ENCODE measurements around the gene EXOC3L1. TPM values are rescaled to one million over a fixed set of nuclear protein-coding genes. Genes with fewer than 3 reads are reported as not detected.
A peak's percentile ranks its signal among the peaks of the same experiment; 100 is the strongest.

EXOC3L1 gene
- total RNA-seq, 2 experiments from 2014 or later: not detected

DNA sequence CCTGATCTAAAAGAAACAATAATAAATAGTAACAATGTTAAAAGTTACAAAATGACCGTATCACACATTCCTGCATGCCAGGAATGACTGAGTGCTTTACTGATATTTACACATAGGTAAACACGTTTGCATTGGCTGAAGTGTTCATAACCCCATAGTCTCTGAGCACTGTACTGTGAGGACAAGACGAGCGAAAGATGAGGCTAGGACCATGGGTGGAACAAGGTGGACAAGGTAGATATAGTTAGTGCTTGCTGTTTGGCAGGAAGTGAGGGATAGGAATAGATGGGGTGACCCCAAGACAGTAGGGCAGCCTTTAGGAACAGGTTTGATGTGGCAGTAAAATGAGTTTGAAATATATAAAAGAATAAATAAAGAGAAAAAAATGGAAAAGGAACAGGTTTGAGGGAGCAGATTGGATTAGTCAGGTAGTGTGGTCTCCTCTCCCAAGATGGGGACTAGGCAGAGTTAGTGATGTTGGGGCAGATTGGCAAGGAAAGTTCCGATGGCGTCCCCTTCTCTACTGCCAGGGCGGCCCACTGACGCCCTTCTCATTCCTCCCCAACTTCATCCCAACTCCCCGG lies 1.6 kb upstream of the EXOC3L1 start:
- H3K79me2 ChIP-seq (ENCODE audit: insufficient read depth, low read depth, low read length): peaks cover 22% of the 10 kb centered on the region
- H4K20me1 ChIP-seq (ENCODE audit: insufficient read depth, low read length): peaks cover 9% of the 10 kb centered on the region; the same call in 1 of the 2 replicates
- TF ChIP-seq EZH2phosphoT487 (IDR thresholded peaks at IDR 0.05; ENCODE audit: borderline replicate concordance, low read depth, low read length): no peak
- TF ChIP-seq, protein P1, sequence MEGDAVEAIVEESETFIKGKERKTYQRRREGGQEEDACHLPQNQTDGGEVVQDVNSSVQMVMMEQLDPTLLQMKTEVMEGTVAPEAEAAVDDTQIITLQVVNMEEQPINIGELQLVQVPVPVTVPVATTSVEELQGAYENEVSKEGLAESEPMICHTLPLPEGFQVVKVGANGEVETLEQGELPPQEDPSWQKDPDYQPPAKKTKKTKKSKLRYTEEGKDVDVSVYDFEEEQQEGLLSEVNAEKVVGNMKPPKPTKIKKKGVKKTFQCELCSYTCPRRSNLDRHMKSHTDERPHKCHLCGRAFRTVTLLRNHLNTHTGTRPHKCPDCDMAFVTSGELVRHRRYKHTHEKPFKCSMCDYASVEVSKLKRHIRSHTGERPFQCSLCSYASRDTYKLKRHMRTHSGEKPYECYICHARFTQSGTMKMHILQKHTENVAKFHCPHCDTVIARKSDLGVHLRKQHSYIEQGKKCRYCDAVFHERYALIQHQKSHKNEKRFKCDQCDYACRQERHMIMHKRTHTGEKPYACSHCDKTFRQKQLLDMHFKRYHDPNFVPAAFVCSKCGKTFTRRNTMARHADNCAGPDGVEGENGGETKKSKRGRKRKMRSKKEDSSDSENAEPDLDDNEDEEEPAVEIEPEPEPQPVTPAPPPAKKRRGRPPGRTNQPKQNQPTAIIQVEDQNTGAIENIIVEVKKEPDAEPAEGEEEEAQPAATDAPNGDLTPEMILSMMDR (conservative IDR thresholded peaks at IDR 0.05; ENCODE audit: low read length): no peak
- ChIA-PET CTCF (ENCODE audit: unreplicated experiment) (no interaction called here), POLR2A (interaction anchor here (1.5 kb wide), 1 partner anchor 53 kb away, joined by 3 read pairs; no protein-coding TSS in a partner anchor)
- no peak for DNase-seq (ENCODE audit: low spot score)
- H3K9me2 ChIP-seq (ENCODE audit: insufficient read depth, low read length): no peaks in the 10 kb centered on the region
- H3K27ac ChIP-seq (ENCODE audit: low read depth, low read length, poor library complexity, severe bottlenecking): no peak overlapping the region
- peak overlapping the region; percentile 55 for H3K4me2 ChIP-seq (ENCODE audit: low read length)
- peaks cover 43% of the 10 kb centered on the region for H3K36me3 ChIP-seq (ENCODE audit: insufficient read depth, low read length)
- peak overlapping the region; percentile 98 for H3K4me3 ChIP-seq (ENCODE audit: low read depth, low read length, poor library complexity, severe bottlenecking)
- H3K9me3 ChIP-seq (ENCODE audit: low read length): no peaks in the 10 kb centered on the region
- intact Hi-C loops (cut with micrococcal nuclease; ENCODE audit: unreplicated experiment): no loop called here
- no TSS peak for BruUV-seq (replicated peaks)
- peaks cover 19% of the 10 kb centered on the region for H3K4me1 ChIP-seq (ENCODE audit: insufficient read depth, low read length, poor library complexity, severe bottlenecking)
- peak overlapping the region; percentile 57; the same call in 1 of the 2 replicates for H2AFZ ChIP-seq (ENCODE audit: low read length)

DNA sequence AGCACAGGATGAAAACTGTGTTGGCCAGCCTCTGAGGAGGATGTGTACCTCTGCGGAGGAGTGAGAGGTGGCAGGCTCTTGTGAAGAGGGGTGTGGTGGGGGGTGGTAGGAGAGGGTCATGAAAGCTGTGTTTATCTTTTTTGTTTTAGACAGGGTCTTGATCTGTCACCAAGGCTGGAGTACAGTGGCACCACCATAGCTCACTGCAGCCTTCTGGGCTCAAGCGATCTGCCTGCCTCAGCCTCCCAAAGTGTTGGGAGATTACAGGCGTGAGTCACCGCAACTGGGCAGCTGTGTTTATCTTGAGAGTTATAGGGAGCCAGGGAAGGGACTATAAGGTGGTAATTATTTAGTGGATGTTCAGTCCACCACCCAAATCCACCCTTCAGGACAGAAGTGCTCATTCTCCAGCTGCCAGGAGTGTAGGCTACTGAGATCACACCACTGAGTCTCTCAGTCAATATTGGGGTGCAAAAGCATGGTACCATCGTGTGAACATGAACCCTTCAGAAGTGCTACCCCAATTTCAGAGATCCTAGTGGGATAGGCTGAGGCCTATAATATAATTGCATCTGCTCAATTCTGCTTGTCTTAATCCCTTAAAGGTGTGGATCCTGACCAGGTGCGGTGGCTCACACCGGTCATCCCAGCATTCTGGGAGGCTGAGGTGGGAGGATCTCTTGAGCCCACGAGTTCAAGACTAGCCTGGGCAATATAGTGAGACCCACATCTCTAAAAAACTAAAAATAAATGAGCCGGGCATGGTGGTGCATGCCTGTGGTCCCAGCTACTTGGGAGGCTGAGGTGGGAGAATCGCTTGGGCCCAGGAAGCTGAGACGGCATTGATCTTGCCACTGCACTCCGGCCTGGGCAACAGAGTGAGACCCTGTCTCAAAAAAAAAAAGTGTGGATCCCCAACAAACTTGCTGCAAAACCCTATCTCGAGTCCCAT lies 788 bp upstream of the EXOC3L1 start:
- peaks cover 9% of the 10 kb centered on the region; the same call in 1 of the 2 replicates for H4K20me1 ChIP-seq (ENCODE audit: insufficient read depth, low read length)
- peak overlapping the region; percentile 57; the same call in 1 of the 2 replicates for H2AFZ ChIP-seq (ENCODE audit: low read length)
- no TSS peak for BruUV-seq (replicated peaks)
- no peak overlapping the region for H3K4me3 ChIP-seq (ENCODE audit: low read depth, low read length, poor library complexity, severe bottlenecking)
- DNase-seq (ENCODE audit: low spot score): no peak
- POLR2A ChIA-PET: interaction anchor here (0.5 to 0.9 kb wide), 2 partner anchors 10 to 375 kb away, joined by 3 to 5 read pairs; no protein-coding TSS in a partner anchor
- H3K9me2 ChIP-seq (ENCODE audit: insufficient read depth, low read length): no peaks in the 10 kb centered on the region
- CTCF ChIA-PET (ENCODE audit: unreplicated experiment): no interaction called here
- no peaks in the 10 kb centered on the region for H3K9me3 ChIP-seq (ENCODE audit: low read length)
- peaks cover 19% of the 10 kb centered on the region for H3K4me1 ChIP-seq (ENCODE audit: insufficient read depth, low read length, poor library complexity, severe bottlenecking)
- H3K27ac ChIP-seq (ENCODE audit: low read depth, low read length, poor library complexity, severe bottlenecking): no peak overlapping the region
- H3K4me2 ChIP-seq (ENCODE audit: low read length): no peak overlapping the region
- peaks cover 22% of the 10 kb centered on the region for H3K79me2 ChIP-seq (ENCODE audit: insufficient read depth, low read depth, low read length)
- H3K36me3 ChIP-seq (ENCODE audit: insufficient read depth, low read length): peaks cover 36% of the 10 kb centered on the region
- no peak for TF ChIP-seq EZH2phosphoT487 (IDR thresholded peaks at IDR 0.05; ENCODE audit: borderline replicate concordance, low read depth, low read length)
- TF ChIP-seq, protein P1 (conservative IDR thresholded peaks at IDR 0.05; ENCODE audit: low read length): no peak
- intact Hi-C loops (cut with micrococcal nuclease; ENCODE audit: unreplicated experiment): no loop called here

All from OCI-LY7 (cell line).